Medulla oblongata (tissue), 1 donor: ENCODE data around the gene TNFAIP1.

Experiments used
- DNase-seq: peaks from one replicate; pipeline ENCODE4 v3.0.0-alpha.2; 2015; ENCODE audit errors: extremely low spot score

The TNFAIP1 gene

GRCh38 chr17:28370744-28371103 is 35.2 kb downstream of the TNFAIP1 start:
- peak; percentile 11 for DNase-seq

DNA sequence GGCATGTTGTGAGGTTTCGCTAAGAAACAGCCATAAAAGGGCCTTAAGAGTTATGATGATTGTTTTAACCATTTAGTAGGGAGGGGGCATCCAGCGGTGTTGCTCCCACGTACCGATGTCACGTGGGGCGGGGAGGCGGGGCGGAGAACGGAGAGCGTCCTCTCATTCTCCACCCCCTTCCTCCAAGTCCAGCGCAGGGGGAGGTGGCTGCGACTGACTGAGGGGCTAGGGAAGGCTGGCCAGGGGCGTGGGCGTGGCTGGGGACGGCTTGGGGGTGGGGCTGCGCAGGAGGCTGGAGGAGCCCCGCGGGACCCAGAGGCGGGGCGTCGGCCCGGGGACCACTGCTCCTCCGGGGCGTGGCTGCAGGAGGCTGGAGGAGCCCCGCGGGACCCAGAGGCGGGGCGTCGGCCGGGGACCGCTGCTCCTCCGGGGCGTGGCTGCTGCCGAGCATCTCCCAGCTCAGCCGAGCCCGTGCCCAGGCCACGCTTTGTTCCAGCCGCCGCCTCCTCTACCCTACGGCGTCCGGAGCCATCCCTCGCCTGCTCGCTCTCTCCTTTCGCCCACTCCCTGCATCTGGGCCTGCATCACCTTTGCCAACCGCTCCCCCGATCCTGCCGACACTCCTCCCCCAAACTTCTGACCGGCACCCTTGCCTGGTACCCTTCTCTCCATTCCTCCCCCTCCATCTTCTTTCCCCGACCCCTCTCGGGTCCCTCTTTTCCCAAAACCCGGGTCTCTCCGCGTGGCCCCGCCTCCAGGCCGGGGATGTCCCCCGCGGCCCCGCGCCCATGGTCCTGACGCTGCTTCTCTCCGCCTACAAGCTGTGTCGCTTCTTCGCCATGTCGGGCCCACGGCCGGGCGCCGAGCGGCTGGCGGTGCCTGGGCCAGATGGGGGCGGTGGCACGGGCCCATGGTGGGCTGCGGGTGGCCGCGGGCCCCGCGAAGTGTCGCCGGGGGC is 36.0 kb downstream of the TNFAIP1 start, which contains the start of gene SARM1:
Gene SARM1 (plus strand): TSS at position 450 of the 958 bp plus-strand sequence. CDS start 339 bp downstream, at position 789.
- DNase-seq: peak; percentile 83

- no peak for DNase-seq
Observed at GRCh38 chr17:28372203-28372944, 36.8 kb downstream of the TNFAIP1 start.

DNA sequence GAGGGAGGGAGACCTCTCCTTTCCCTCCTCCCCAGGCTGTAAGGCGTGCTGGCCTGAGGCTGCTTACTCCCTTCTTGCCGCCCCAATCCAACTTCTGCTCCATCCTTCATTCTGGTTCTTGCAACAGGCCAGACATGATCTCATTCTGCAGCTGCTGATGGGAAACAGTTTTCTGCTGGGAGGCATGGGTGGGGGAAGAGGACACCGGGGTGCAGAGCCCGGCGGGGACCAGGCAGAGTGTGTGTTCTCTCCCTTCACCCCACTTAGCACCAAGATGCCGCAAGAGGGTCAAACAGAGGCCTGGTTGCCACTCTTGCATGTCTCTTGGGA is 37.3 kb downstream of the TNFAIP1 start:
- DNase-seq: no peak

- DNase-seq: no peak
Observed at GRCh38 chr17:28379814-28380801, 44.5 kb downstream of the TNFAIP1 start.

DNA sequence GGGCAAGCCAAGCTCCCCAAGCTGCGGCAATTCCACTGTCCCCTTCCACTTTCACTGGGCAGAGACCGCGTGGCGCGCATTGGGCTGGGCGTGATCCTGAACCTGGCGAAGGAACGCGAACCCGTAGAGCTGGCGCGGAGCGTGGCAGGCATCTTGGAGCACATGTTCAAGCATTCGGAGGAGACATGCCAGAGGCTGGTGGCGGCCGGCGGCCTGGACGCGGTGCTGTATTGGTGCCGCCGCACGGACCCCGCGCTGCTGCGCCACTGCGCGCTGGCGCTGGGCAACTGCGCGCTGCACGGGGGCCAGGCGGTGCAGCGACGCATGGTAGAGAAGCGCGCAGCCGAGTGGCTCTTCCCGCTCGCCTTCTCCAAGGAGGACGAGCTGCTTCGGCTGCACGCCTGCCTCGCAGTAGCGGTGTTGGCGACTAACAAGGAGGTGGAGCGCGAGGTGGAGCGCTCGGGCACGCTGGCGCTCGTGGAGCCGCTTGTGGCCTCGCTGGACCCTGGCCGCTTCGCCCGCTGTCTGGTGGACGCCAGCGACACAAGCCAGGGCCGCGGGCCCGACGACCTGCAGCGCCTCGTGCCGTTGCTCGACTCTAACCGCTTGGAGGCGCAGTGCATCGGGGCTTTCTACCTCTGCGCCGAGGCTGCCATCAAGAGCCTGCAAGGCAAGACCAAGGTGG is 45.7 kb downstream of the TNFAIP1 start:
- DNase-seq: no peak

GRCh38 chr17:28384281-28385036 is 48.9 kb downstream of the TNFAIP1 start:
- no peak for DNase-seq

- no peak for DNase-seq
Observed at GRCh38 chr17:28385037-28385400, 49.5 kb downstream of the TNFAIP1 start.

GRCh38 chr17:28385406-28385805 is 49.8 kb downstream of the TNFAIP1 start:
- DNase-seq: no peak

DNA sequence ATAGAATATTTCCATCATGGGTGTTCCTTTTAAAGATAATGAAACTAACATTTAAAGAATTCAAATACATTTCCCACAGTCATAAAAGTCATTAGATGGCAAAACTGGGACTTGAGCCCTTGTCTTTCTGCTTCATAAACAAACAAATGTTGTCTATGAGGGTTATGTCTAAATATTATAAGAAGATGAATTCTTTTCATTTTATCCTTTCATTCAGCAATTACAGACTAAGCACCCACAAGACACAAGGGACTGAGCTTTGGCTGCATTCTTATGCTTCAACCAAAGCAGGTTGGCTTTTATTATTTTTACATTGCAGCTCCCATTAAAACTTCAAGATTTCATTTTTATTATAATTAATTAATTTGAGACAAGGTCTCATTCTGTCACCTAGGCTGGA is 50.8 kb downstream of the TNFAIP1 start:
- DNase-seq: no peak

GRCh38 chr17:28388106-28388505 is 52.5 kb downstream of the TNFAIP1 start:
- no peak for DNase-seq

GRCh38 chr17:28390141-28390540 is 54.6 kb downstream of the TNFAIP1 start:
- no peak for DNase-seq

DNA sequence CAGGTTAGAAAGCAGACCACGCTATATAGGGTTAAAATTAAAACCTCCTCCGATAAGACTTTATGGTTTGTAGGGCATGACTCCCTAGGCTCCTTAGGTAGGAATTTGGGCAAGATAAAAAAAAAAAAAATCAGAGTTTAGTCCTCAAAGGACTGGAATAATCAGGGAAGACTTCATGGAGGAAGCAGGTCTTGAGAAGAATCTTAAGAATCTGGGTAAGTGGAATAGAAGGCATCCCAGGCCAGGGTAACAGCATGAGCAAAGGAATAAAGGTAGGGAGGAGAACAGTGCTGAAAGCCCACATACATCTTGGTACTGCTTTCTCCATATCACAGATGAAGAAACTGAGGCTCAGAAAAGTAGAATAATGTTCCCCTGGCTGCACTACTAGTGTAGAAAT is 55.0 kb downstream of the TNFAIP1 start:
- no peak for DNase-seq

DNA sequence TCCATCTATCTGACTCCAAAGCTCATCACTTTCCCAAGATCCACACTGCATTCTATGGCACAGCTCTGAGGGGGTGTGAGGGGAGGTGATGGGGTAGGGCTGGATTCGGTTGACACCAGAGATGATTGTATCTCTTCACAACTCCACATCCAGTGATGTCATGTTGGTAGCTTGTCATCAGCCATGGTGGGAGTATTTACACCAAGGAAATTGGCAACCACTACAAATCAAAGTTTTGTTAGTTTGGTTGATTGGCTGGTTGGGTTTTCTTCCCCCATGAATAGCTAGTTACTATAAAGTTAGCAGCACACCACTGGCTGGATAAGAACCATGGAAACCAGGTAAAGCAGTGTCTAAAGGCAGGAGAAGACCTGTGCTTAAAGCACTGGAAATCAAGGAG is 55.4 kb downstream of the TNFAIP1 start:
- no peak for DNase-seq

GRCh38 chr17:28391401-28391800 is 55.8 kb downstream of the TNFAIP1 start:
- DNase-seq: no peak

GRCh38 chr17:28392491-28392890 is 56.9 kb downstream of the TNFAIP1 start:
- DNase-seq: no peak

DNA sequence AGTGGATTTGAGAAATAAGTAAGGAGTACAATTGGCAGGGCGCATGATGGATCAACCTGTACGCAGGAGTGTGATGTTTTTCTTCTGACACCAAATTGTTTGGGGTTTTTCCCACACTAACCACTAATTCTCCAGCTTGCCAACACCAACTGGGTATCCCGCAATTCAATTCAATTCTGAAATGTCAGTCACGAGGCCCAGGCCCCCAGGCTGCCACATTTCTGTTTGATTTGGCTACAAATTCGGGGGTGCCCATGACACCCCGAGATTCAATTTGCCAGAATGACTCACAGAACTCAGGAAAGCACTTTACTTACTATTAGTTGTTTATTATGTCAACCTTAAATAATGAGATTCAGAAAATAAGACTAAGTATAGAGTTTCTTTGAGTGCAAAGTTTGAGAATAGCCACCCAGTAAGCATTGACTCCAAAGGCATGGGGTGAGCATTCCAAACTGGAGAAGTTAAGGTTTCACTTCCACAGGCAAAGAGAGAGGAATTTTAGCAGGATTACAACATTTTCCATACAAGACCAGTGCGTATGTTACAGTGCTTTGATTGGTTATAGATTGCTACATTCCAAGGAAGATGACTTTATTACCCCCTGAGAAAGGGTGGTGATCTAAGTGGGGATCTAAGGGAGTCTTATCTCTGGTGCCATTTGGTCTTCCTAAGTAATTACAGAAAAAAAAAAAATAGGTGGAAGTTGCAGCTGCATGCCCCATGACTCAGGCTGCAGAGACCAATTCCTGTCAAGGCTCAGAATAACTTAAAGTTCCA is 59.0 kb downstream of the TNFAIP1 start:
- DNase-seq: no peak

DNA sequence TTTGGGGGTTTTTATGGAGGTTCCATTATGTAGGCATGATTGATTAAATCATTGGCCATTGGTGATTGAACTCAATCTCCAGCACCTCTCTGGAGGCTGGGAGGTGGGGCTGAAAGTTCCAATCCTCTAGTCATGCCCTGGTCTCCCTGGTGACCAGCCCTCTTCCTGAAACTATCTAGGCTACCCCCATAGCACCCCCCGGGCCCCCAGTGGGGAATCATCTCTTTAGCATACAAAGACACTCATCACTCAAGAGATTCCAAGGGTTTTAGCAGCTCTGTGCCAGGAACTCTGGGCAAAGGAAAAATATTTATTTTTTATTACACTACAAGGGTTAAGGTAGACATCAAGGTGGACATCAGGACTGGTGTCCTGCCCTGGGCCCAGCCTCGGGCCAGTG is 59.9 kb downstream of the TNFAIP1 start:
- DNase-seq: no peak

GRCh38 chr17:28395968-28396367 is 60.4 kb downstream of the TNFAIP1 start:
- DNase-seq: no peak
